ENCODE measurements around the gene TMEM220. TPM values are rescaled to one million over a fixed set of nuclear protein-coding genes. Genes with fewer than 3 reads are reported as not detected.

Gene TMEM220
- polyA plus RNA-seq, 4 donors, result 8.4 to 11.0 (median 9.7) TPM

- DNase-seq (ENCODE audit: low read depth in 4 of 4, low spot score in 2 of 4), result no peak
These were observed 56.5 kb downstream of the TMEM220 start for GRCh38 chr17:10673312-10673711.

- no peak for DNase-seq (ENCODE audit: low read depth in 4 of 4, low spot score in 2 of 4)
These were observed 61.0 kb downstream of the TMEM220 start for GRCh38 chr17:10668775-10669174.

GRCh38 chr17:10666906-10667305 is 62.9 kb downstream of the TMEM220 start:
- no peak for DNase-seq (ENCODE audit: low read depth in 4 of 4, low spot score in 2 of 4)

GRCh38 chr17:10664571-10664970 is 65.3 kb downstream of the TMEM220 start:
- no peak for DNase-seq (ENCODE audit: low read depth in 4 of 4, low spot score in 2 of 4)

Other genes with a start within 250 kb of the TMEM220 start
- gene MYH1, start 211.5 kb downstream of the TMEM220 start, polyA plus RNA-seq (ENCODE audit: insufficient read length in 4 of 4), result under 1 TPM in 2 of 4 donors, not detected in 2; 0.03 to 0.04 TPM
- gene MYH2, start 180.4 kb downstream of the TMEM220 start, polyA plus RNA-seq (ENCODE audit: insufficient read length in 4 of 4), result under 1 TPM in 1 of 4 donors, not detected in 3; 0.06 TPM
- 1 to 10 TPM; 2.6 to 8.0 (median 3.6) TPM for gene MYH3, start 72.7 kb downstream of the TMEM220 start, polyA plus RNA-seq (ENCODE audit: insufficient read length in 4 of 4)
- 10 to 100 TPM; 38.6 to 41.7 (median 40.6) TPM for gene SCO1, start 32.5 kb downstream of the TMEM220 start, polyA plus RNA-seq (ENCODE audit: insufficient read length in 4 of 4)
- 10 to 100 TPM; 17.5 to 18.5 (median 17.8) TPM for gene ADPRM, start 32.4 kb downstream of the TMEM220 start, polyA plus RNA-seq (ENCODE audit: insufficient read length in 4 of 4)
- 1 to 10 TPM; 1.2 to 6.6 (median 4.2) TPM for gene TMEM238L, start 74.1 kb upstream of the TMEM220 start, polyA plus RNA-seq (ENCODE audit: insufficient read length in 4 of 4)
- gene PIRT, start 108.1 kb upstream of the TMEM220 start, polyA plus RNA-seq (ENCODE audit: insufficient read length in 4 of 4), result under 1 TPM in 3 of 4 donors, not detected in 1; 0.03 to 0.11 (median 0.07) TPM

All from left renal cortex interstitium (tissue), 4 donors.